GM11168 (cell line): ENCODE measurements around the gene TAX1BP1.
"Not testable (repeated sequence)": the region's sequence is repeated elsewhere in the genome, so short reads cannot be mapped to it uniquely, and the experiment has no call there.

ENCODE experiments used
- in situ Hi-C: fragments of 300-500 bp; cut with MboI; formaldehyde crosslinking; loops from one replicate; pipeline ENCODE4 v1.12.0; 2022; ENCODE audit warnings: low sequenced_read_pairs; ENCODE audit not compliant: unreplicated experiment

TAX1BP1 gene

DNA sequence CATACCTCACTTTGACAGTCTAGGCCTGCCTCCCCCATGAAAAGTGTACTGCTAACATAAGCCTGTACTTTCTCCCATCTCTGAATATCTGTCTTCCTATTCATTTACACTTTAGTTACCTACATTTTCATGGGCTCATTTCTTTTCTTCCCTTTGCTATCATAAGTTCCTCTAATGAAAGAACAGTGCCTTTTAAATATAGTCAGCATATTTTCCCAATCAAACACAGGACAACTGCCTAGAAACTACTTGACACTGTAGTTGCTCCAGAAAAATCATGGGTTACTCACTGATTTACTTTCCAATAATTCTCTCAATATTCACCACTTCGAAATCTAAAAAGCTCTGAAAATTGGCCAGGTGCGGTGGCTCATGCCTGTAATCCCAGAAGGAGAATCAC, 2.8 kb upstream of the TAX1BP1 start:
- in situ Hi-C loops: no loop called here

DNA sequence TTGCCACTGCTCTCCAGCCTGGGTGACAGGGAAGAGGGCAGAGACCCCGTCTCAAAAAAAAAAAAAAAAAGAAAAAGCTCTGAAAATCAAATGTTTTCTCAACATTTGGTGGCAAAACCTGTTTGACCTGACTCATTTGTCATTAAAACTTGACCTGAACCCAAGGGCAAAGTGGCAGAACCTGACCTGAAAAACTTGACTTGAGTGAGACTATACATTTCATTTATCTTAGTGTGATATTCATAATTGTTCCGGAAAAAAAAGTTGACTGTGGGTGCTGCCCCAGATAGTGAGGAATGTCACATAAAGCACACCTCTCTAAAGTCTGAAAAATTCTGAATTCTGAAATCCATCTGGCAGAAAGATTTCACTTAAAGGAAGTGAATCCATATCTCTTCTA, 2.3 kb upstream of the TAX1BP1 start:
- in situ Hi-C loops: no loop called here

DNA sequence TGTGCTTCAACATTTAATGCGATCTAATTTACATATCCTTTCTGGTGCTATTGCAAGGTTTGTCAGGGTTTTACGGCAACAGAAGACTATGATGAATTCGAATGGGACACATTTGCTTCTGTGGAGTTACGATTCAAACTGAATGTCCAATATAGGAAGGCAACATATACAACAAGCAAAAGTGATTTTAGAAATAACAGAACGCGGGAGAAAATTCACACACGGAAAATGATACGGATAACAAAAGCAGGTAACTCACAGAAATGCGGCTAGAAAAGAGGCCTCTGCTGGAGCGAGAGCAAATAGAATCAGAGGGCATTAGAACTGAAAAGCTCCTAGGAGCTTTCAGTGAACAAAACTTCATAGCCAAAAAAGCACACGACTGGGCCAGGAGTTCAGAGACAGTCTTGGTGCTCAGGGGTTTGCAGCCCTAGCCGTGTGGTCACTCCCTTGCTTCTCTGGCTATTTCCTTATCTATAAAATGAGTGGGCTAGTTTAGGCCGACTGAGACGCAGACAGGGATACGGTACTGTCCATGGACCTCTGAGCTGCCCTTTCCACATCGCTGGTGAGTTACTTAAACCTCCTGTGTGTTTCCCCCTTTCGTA, 557 bp upstream of the TAX1BP1 start:
- in situ Hi-C loops: no loop called here

DNA sequence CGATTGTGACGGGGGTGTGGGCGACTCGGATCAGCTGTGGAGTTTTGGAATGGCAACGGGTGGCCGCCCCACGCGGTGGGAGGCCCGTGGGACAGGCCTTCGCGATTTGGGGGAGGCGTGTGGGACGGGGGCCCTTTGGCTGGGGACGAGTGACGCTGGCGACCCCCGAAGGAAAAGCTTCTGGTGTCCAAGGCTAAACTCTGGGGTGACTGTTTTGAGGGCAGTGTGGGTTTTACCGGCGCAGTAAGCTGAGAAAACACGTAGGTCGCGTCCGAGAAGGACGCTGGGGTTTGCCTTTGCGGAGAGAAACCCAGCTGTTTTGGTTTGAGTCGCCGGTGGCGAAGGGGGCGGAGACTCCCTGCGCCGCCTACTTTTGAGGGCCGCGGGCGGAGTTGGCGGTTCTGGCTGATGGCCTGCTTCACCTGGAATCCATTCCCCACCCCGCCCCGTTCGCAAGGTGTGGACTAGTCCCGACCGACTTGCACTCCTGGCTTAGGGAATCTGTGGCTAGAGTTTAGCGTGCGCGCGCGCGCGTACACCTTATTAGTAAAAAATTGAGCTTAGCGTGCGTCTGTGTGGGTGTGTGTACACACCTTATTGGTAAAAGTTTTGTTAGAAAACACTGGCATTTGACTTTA, 606 bp downstream of the TAX1BP1 start:
- in situ Hi-C loops: no loop called here

DNA sequence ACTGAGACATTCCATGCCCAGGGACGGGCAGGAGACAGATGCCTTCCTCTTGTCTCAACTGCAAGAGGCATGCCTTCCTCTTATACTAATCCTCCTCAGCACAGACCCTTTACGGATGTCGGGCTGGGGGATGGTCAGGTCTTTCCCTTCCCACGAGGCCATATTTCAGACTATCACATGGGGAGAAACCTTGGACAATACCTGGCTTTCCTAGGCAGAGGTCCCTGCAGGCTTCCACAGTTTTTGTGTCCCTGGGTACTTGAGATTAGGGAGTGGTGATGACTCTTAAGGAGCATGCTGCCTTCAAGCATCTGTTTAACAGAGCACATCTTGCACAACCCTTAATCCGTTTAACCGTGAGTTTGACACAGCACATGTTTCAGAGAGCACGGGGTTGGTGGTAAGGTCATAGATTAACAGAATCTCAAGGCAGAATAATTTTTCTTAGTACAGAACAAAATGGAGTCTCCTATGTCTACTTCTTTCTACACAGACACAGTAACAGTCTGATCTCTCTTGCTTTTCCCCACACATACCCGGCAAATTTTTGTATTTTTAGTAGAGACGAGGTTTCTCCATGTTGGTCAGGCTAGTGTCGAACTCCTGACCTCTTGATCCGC, 2.2 kb downstream of the TAX1BP1 start:
- in situ Hi-C loops: not testable (repeated sequence)

DNA sequence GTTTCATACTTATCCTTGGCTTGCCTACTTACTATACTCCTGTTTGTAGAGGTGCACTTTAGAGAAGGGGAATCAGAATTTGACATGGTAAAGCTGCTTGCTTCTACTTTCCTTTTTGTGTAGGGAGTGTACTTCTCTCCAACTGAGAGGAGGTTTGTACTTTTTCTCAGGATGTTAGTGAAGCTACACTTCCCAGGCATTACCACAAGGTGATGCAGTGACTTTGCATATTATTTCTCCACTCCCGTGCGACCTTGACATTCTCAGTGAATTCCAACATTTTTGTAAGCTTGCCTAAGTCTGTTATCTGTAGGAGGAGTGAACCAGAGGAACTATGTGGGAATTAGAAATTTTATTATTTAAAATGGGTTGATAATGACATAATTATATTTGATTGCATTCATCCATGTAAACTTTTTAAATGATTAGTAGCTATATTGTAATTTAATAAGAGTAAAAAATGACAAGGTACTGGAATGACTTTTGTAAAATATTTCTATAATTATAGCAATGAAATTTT, 5.2 kb downstream of the TAX1BP1 start:
- in situ Hi-C loops: no loop called here

DNA sequence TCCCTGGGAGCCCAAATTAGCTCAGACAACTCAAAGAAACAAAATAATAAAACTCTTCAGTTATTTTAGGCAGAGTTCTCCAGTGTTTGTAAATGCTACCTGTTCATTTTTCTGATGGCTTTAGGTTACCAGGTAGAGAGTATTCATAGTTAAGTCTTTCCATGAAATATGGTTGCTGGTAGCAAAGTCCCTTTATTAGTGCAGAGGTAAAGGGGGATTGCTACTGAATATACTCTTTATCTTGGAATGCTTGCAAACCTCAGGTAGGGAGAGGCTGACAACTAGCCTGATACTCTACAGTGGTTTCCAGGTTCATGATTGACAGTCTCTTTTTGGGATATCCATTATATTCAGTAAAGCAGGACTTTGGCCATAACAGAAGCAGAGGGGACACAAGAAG, 6.5 kb downstream of the TAX1BP1 start:
- in situ Hi-C loops: no loop called here

DNA sequence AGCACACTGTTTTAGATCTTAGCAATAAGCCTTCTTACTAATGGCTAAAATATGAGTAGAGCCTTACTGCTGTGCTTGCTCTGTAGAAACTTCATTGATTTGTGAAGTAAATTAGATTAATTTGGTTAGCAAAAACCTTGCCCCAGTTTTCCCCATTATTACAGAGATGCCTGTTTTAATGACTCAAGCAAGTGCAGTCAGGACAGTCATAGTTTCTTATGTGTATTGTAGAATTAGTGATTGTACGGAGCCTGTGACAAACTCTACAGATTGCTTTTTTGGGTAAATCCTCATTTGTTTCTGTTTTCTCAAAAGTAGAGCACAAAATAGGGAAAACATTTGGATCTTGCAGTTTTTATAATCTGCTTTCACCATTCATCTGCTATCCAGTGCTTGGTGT, 7.0 kb downstream of the TAX1BP1 start:
- in situ Hi-C loops: no loop called here

DNA sequence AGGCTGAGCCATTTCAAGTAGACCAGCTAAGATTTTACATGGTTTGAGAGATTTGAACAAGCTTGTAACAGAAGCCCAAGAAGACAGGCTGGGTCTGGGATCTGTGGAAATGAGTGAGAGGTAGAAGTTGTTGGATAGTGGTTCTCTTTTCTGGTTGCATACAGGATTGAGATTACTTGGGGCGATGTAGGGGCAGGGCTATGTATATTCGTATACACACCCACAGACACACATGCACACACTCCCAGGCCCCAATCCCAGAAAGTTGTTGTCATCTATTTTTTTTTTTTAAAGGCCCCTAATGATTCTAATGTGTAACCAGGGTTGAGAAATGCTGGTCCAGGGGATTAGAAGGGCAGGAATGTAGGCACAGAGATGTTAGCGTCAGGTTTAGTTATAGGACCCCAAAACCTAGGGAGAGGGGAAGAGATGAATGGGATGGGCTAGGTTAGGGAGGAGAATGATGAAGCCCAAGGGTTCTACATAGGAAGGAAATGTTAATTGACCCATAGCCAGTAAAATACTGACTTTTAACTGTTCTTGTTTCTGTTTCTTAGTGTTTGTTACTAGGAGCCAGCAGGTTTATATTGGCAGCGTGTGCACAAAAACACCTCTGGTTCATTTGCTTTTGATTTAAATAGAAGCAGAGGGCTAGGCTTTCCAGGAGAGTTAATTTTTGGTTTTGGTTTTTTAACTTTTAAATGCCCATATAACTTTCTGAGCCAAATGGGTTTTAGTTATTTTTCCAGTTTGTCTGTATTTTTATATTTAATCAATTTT, 7.8 kb downstream of the TAX1BP1 start:
- in situ Hi-C loops: no loop called here

DNA sequence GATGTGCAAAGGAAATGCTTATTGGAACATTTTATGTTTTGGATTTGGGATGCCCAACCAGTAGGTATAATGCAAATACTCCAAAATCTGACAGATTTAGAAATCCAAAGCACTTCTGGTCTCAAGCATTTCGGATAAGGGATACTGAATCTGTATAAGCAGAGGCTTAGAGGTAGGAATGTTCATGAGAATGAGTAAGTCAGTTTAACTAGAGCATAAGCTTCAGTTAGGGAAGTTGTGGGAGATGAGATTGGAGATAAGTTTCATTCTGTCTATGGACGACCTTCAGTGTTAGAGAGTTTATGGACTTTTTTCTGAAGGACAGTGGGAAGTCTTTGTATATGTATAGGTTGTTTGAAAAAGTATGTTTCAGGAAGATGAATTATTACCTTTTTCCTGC, 10.4 kb downstream of the TAX1BP1 start:
- in situ Hi-C loops: no loop called here

DNA sequence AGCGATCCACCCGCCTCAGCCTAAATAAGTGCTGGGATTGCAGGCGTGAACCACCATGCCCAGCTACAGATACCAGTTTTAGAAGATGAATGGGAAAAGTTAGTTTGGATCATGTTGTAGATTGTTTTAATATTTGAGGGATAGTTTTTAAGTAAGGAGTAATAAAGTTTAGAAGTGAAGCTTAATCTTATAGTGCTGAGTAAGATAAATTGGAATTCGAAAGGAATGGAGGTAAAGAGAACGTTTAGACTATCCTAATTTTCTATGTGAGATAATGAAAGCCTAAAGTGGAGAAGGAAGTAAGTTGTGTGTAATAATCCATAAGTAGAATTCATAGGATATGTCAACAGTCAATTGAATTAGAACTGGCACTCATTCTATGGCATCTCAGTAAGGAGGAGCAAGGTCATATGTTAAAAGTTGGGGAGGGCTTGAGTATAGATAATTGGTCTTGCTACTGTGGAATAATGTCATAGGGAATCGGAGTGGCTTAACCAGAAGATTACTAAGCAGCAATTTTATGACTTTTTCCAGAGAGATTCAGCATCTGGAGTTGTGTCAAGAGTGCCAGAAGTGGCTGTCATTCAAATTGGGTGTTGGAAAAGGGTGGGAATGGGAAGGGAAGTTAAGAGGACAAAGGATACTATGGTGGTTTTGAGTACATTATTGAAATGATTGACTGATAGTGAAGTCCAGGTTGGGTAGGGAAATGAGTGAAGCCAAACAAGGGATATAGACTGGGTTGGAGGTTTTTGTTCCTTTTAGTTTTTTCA, 12.1 kb downstream of the TAX1BP1 start:
- in situ Hi-C loops: no loop called here

DNA sequence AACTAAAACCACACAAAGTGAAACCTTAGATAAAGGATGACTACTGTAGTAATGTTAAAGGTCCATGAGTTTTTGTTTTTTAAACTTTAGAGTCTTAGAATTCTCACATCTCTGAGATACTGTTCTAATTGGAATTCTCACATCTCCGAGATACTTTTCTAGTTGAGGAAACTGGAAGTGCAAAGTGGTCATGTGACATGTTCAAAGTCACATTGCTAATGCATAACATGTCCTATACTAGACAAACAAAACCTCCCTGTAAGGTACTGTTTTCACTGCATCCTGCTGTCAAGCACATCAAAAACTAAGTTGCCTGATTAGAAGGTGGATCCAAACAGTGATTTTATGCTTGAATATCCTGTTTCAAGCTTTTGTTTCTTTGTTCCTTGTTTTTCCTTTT, 13.9 kb downstream of the TAX1BP1 start:
- in situ Hi-C loops: no loop called here

DNA sequence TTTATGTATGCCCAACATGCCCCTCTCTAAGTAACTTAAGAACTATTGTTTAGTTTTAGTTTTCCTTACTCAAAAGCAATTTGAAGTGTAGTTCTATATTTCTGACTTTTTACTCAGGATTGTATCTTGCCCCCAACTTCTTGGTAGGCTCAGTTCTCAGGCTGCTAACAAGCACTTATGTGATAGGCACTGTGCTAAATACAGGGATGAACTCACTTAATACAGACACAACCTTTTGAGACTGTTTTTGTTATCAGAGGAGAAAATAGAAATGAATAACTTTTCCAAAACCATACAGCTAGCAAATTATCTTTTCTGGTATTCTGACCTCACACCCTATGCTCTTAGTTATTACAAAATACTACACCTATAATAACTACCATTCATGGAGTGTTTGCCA, 16.3 kb downstream of the TAX1BP1 start:
- in situ Hi-C loops: no loop called here

DNA sequence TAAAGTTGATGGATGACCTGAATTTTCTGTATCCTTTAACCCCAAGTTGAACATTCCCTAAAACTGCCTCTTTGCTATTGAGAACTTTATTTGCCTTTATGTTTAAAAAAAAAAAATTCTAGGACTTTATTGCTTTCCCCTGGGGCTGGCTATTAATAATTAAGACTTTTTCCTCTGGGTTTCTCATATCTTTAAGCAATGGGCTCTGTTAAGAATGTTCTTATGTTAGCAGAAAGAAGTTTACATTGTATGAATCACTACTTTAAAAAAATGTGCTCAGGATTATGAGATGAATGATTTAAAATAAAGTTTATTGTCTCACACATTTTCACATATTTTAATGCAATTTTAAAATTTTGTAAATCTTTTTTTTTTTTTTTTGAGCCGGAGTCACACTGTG, 19.5 kb downstream of the TAX1BP1 start:
- in situ Hi-C loops: no loop called here

DNA sequence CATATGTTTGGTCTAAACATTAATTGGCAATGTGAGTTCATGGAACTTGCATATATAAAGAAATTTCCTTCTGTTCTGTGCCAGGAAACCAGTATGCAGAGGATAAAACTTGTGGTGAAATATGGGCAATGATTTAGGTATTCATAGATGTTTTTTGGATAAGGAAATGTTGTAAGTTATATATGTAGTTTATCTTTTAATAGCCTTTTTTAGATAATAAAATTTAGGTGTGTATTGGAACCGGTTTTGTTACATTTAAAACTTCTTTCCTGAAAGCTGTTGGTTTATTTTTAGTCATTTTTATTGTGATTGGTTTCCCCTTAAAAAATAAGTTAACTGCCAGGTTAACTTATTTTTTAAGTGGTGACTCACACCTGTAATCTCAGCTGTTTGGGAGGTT, 22.1 kb downstream of the TAX1BP1 start:
- in situ Hi-C loops: no loop called here

DNA sequence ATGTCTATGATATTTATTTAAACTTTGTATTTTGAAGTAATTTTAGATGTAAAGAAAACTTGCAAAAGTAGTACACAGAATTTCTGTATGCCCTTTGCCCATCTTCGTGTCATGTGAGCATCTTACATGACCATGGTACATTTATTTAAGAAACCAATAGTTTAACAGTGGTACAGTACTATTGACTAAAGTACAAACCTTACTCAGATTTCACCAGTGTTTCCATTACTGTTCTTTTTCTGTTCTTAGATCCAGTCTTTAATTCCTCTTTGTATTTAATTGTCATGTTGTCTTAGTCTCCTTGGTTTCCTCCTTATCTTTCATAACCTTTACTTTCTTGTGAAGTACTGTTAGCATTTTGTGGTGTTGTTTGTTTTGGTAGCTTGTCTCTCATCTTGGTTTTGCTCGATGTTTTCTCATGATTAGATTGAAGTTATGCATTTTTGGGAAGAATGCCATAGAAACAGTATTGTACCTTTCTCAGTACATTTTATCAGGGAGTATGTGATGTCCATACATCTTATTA, 24.1 kb downstream of the TAX1BP1 start:
- in situ Hi-C loops: no loop called here

DNA sequence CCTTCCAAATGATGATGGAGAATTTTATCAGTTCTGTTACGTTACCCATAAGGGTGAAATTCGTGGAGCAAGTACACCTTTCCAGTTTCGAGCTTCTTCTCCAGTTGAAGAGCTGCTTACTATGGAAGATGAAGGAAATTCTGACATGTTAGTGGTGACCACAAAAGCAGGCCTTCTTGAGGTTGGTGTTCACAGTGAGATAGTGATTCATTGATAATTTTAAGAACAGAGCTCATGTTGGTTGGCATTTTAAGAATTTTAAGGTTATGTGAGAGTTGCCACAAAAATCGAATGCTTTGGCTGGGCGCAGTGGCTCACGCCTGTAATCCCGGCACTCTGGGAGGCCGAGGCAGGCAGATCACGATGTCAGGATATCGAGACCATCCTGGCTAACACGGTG, 25.9 kb downstream of the TAX1BP1 start:
- in situ Hi-C loops: no loop called here

DNA sequence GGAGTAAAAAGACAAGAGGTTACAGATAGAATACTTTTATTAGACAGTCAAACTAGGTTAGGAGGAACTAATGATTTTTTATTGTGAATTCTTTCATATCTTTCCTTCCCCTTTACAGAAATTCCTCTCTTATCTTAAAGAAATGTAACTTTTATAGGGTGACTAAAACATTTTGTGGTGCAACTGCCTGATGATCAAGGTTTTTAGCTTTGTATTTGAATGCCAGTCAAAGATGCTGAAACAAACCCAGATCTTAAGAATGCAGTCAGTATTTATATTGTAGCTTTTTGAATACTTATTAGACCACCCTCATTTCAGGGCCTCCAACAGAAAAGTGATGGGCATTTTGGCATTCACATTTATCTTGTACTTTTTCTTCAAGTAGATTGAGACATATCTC, 27.4 kb downstream of the TAX1BP1 start:
- in situ Hi-C loops: no loop called here

DNA sequence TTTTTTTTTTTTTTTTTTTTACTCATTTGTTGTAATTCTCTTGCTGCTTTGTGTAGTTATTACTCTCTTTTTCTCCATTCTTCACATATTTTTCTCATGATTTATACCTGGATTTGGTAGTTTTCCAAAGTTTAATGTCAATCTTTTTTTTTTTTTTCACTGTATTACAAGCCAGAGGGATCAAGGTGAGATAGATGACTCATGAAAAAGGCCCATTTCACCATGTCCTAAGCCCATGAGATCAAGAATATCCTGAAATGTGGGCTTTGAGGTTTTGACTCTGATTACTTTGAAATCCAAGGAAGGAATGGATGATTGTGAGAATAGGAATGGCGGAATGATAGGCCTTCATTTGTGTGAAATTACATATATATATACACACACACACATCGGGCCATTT, 31.1 kb downstream of the TAX1BP1 start:
- in situ Hi-C loops: no loop called here

DNA sequence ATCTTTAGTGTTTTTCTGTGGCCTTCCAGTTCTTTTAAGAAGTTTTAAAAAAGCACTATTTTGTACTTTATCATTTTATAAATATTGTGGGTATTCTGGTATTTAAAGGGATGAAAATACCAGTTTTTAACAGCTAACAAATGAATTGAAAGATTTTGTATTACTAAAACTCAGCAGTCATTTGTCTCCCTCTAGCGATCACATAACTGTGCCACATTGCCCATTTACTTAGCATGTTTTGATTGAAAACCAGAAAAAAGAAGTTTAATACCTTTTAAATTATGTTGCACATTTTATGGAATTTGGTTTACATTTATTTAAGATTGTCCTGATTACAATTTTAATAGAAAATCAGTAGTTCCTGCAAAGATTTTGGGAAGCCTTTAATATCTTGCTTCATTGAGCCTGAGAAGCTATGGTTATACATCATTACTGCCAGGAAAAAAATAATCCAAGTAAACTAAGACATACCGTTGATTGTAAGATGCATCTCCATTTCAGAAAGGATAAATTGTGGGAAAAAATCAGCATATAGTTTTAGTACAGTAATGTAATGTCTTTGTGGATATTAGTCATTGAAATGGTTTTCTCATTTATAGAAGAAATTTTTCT, 34.9 kb downstream of the TAX1BP1 start:
- in situ Hi-C loops: loop anchor here (25.0 kb wide), 1 partner anchor 563 kb away; the partner anchor contains the start of gene HOXA13
